Measurements from ENCODE around the gene KIAA1755. TPM values are rescaled to one million over a fixed set of nuclear protein-coding genes. Genes with fewer than 3 reads are reported as not detected.
"Not testable (repeated sequence)": the region's sequence is repeated elsewhere in the genome, so short reads cannot be mapped to it uniquely, and the experiment has no call there.

Gene KIAA1755
- total RNA-seq, 1 donor from 2014 or later = 7.0 TPM

DNA sequence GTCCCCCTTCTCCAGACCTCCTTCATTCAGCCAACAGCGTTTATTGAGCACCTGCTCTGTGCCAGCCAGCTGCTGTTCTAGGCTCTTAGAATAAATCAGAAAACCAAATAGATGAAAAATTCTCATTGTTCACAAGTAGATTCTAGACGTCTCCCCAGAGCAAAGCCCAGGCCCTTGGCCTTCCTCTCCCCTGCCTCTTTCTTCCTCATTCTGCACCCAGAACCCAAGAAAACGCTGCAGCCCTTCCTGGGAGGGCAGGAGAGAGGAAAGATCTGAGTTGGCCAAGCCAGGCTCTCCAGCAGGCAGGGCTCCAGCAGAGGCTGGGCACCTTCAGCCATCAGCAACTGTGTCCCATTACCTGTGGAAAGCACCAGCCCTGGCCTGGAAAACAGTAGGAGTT is 31.4 kb upstream of the KIAA1755 start:
- intact Hi-C loops (cut with DNase I) = loop anchor here (5.0 kb wide), 1 partner anchor 60 kb away; no protein-coding TSS in a partner anchor
- DNase-seq (ENCODE audit: low spot score) = no peak

DNA sequence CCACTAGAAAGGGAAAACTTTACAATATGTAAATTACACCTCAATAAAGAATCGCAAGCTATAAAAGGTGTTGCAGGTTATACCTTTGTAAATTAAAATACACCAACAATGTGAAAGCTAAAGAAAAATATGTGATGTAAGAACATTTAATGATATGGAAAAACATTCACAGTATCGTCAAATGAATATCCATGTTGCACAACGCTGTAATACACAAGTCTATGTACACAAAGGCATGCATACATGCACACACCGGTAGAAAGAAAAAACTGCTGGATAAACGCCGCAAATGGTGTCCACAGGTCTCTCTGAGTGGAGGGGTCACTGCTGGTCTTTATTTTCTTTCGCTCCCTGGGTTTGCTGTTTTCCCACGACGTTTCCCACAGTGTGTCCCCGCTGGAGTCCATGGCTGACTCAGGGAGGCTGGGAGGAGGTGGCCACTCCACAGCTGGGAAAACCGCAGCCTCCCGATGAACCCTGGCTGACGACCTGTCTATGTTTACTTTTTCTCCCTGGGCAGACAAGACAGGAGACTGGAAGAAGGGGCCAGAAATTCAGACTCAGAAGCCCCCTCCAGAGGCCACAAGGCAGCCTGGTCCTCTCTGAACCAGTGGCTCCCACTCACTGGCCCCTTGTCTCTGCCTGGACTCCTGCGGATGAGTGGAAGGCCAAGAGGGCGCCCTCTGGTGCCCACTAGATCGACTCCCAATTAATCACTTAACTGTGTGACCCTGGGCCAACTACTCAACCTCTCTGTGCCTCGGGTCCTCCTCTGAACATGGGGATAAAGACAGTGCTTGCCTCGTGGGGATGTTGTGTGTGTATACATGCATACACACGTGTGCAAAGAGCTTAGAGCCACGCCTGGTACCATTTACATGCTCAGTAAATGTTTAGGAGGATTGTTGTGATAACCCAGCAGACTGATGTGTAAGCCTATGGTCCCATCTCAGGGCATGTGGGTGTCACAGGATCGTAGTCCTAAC is 30.6 kb upstream of the KIAA1755 start:
- intact Hi-C loops (cut with DNase I) = loop anchor here (5.0 kb wide), 1 partner anchor 59 kb away; no protein-coding TSS in a partner anchor
- DNase-seq (ENCODE audit: low spot score) = no peak

DNA sequence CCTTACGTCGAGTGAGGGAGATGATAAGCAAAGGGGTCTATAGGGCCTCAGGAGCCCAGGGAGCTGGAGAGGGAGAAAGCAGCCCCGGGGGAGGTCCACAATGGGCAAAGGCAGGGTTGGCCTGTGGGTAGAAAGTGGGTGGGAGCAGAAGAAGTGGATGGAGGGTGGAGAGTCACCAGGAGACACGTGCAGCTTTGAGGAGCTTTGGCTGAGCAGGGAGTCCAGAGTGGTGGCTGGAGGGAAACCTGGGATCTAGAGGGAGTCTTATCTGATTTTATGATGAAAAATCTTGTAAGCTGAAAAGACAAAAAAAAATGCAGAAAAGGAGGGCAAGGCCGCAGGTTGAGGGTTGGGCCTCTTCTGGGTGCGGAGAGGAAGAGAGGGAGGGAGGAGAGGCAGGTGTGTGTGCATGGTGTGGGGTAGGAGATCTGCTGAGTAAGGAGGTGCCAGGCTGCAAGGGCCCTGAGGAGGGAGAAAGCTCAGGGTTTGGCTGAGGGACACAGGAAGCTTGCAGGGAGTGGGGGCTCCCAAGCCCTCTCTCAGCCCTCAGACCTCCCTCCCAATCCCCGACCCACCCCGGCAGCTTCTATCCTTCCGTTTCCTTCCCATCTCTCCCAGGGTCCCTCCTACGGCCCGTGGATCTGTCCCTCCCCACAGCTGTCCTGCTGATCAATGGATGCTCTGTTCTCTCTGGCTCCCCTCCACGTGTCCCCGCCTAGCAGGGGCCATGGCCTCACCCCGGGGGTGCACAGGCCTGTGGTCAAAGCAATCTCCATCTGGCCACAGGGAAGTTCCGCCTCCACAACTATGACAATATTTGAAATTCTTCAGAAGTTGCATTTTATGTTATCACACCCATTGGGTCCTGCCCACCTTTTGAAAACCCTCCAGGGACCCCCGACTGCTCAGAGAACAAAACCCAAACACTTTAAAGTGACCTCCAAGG is 26.3 kb upstream of the KIAA1755 start:
- DNase-seq (ENCODE audit: low spot score) = no peak
- intact Hi-C loops (cut with DNase I) = no loop called here

- intact Hi-C loops (cut with DNase I) = no loop called here
- DNase-seq (ENCODE audit: low spot score) = no peak
These were observed 24.4 kb upstream of the KIAA1755 start for GRCh38 chr20:38284893-38285444.

GRCh38 chr20:38284066-38284650 is 23.6 kb upstream of the KIAA1755 start:
- DNase-seq (ENCODE audit: low spot score); intact Hi-C loops (cut with DNase I): not testable (repeated sequence)

- no peak for DNase-seq (ENCODE audit: low spot score)
- intact Hi-C loops (cut with DNase I) = no loop called here
These were observed 22.7 kb upstream of the KIAA1755 start for GRCh38 chr20:38283236-38283635.

DNA sequence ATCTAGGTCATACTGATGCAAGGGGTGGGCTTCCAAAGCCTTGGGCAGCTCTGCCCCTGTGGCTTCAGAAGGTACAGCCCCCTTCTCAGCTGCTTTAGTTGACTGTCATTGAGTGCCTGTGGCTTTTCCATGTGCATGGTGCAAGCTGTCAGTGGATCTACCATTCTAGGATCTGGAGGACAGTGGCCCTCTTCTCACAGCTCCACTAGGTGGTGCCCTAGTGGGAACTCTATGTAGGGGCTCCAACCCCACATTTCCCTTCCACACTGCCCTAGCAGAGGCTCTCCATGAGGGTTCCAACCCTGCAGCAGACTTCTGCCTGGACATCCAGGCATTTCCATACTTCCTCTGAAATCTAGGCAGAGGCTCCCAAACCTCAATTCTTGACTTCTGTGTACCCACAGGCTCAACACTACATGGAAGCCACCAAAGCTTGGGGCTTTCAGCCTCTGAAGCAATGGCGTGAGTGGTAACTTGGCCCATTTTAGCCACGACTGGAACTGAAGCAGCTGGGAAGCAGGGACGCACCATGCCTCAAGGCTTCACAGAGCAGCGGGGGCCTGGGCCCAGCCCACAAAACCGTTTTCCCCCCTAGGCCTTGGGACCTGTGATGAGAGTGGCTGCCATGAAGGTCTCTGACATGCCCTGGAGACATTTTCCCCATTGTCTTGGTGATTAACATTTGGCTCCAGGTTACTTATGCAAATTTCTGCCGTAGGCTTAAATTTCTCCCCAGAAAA is 20.8 kb upstream of the KIAA1755 start:
- DNase-seq (ENCODE audit: low spot score); intact Hi-C loops (cut with DNase I): not testable (repeated sequence)

GRCh38 chr20:38278763-38279162 is 18.2 kb upstream of the KIAA1755 start:
- DNase-seq (ENCODE audit: low spot score) = no peak
- intact Hi-C loops (cut with DNase I) = no loop called here

DNA sequence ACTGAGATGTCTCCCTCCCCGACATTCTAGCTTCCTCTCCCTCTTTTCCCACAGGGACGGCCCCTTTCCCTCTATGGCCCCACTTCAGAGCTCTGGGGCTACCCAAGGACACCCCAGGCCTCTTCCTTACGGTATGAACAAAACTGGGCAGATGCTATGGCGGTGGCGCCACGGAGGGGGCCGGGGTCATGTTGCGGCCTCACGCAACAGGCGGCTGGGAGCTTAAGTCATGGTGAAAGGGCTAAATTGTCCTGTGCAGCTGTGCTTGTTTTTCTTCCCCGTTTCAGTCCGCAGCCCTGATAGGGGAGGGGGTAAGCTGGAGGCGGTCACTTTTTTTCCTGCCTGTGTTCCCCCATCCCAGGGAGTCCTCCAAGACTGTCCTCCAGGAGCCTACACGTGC is 17.6 kb upstream of the KIAA1755 start:
- DNase-seq (ENCODE audit: low spot score) = no peak
- intact Hi-C loops (cut with DNase I) = no loop called here

- intact Hi-C loops (cut with DNase I) = no loop called here
- DNase-seq (ENCODE audit: low spot score) = no peak
These were observed 17.2 kb upstream of the KIAA1755 start for GRCh38 chr20:38277691-38278090.

DNA sequence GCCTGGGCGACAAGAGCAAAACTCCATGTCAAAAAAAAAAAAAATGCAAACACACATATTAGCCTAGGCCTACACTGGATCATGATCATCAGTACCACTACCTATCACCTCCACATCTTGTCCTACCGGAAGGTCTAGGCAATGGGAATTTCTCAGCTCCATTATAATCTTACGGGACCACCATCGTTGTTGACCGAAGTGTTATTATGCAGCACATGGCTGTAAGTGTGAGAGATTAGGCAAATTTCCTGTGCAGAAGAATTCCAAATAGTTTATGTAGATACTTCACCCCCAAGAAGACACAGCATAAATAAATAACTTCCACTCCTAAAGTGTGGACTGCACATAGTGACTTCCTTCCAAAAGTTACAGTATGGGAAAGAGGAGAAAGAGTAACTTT is 16.8 kb upstream of the KIAA1755 start:
- DNase-seq (ENCODE audit: low spot score) = no peak
- intact Hi-C loops (cut with DNase I) = no loop called here

GRCh38 chr20:38275815-38276550 is 15.4 kb upstream of the KIAA1755 start:
- intact Hi-C loops (cut with DNase I) = no loop called here
- DNase-seq (ENCODE audit: low spot score) = peak; percentile 41

GRCh38 chr20:38272961-38273360 is 12.4 kb upstream of the KIAA1755 start:
- intact Hi-C loops (cut with DNase I) = no loop called here
- no peak for DNase-seq (ENCODE audit: low spot score)

- DNase-seq (ENCODE audit: low spot score) = no peak
- intact Hi-C loops (cut with DNase I) = no loop called here
These were observed 11.9 kb upstream of the KIAA1755 start for GRCh38 chr20:38272398-38272797.

DNA sequence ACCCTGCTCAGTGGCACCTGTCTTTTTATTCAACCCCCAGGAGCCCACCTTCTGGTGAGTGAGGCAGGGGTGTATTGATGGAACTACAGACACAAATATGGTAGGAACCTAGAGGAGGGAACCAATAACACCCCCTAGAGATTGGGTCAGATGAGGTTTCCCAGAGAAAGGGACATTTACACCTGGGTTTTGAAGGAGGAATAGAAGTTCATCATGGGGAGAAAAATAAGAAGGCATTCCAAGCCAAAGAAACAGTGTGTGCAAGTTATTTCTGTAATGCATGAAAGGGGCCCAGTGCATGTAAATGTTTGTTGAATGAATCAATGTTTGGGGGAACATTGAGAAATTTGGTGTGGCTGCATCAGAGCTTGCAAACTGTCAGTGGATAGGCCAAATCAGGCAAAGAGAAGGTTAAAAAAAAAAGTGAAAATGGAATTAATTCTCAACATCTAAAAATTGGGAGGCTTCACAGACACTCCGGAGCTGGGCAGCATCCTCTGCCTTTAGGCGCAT is 11.1 kb upstream of the KIAA1755 start:
- intact Hi-C loops (cut with DNase I) = no loop called here
- no peak for DNase-seq (ENCODE audit: low spot score)

GRCh38 chr20:38270869-38271605 is 10.5 kb upstream of the KIAA1755 start:
- intact Hi-C loops (cut with DNase I) = no loop called here
- DNase-seq (ENCODE audit: low spot score) = peak; percentile 83

DNA sequence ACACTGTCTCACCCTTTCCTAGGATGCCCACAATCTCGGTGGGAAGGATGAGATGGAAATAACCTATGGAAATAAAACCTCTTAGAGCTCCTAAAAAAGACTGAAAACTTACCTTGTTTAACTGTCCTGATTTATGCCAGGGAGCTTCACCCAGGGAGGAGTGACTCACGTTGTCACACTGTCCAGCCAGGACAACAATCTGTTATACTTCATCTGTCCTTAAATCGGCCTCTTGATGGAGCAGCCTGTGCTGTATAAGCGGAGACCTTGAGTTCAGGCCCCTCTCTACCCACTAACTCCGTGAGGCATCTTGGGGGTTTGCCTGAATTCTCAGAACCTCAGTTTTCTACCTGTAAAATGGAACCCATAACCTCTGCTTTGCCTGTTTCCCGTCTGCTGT is 9.2 kb upstream of the KIAA1755 start:
- intact Hi-C loops (cut with DNase I) = no loop called here

More for the DNA sequence above, 9.2 kb upstream of the KIAA1755 start:
- DNase-seq (ENCODE audit: low spot score) = no peak

Measured in cardiac septum (tissue), 1 donor.